Activated CD8-positive, alpha-beta memory T cell treated with anti-CD3 and anti-CD28 coated beads, Interleukin-2, amount 50 U/mL, for 48 hours (primary cell): ENCODE data around the gene RHBDD3.

Experiments used
- DNase-seq: peaks from one replicate; pipeline ENCODE4 v3.0.0-alpha.2; 2020

Gene RHBDD3

GRCh38 chr22:29306175-29306834 is 38.5 kb upstream of the RHBDD3 start, which contains the start of gene GAS2L1:
GAS2L1 (plus strand) TSS chr22:29306650; CDS start chr22:29308106, 1,456 bp downstream.
- peak; percentile 82 for DNase-seq

- no peak for DNase-seq
These were observed 38.0 kb upstream of the RHBDD3 start for GRCh38 chr22:29305836-29306174.

- peak; percentile 50 for DNase-seq
These were observed 35.1 kb upstream of the RHBDD3 start for GRCh38 chr22:29302681-29303465.

GRCh38 chr22:29302402-29302680 is 34.6 kb upstream of the RHBDD3 start:
- DNase-seq, result no peak

GRCh38 chr22:29301716-29302401 is 34.1 kb upstream of the RHBDD3 start:
- peak; percentile 57 for DNase-seq

- DNase-seq, result peak; percentile 62
These were observed 33.2 kb upstream of the RHBDD3 start for GRCh38 chr22:29300807-29301601.

GRCh38 chr22:29300467-29300806 is 32.7 kb upstream of the RHBDD3 start:
- no peak for DNase-seq

GRCh38 chr22:29299136-29299900 is 31.5 kb upstream of the RHBDD3 start:
- DNase-seq, result peak; percentile 38

- DNase-seq, result no peak
These were observed 30.9 kb upstream of the RHBDD3 start for GRCh38 chr22:29298641-29299040.

- no peak for DNase-seq
These were observed 24.6 kb upstream of the RHBDD3 start for GRCh38 chr22:29292379-29292778.

GRCh38 chr22:29291215-29291614 is 23.4 kb upstream of the RHBDD3 start:
- DNase-seq, result no peak

GRCh38 chr22:29290061-29290460 is 22.3 kb upstream of the RHBDD3 start:
- DNase-seq, result no peak

GRCh38 chr22:29288837-29289236 is 21.1 kb upstream of the RHBDD3 start:
- no peak for DNase-seq

GRCh38 chr22:29284196-29284595 is 16.4 kb upstream of the RHBDD3 start:
- no peak for DNase-seq

GRCh38 chr22:29277927-29278326 is 10.1 kb upstream of the RHBDD3 start:
- no peak for DNase-seq

GRCh38 chr22:29275819-29276565 is 8.2 kb upstream of the RHBDD3 start:
- no peak for DNase-seq

GRCh38 chr22:29275167-29275566 is 7.4 kb upstream of the RHBDD3 start:
- no peak for DNase-seq

- DNase-seq, result no peak
These were observed 4.8 kb upstream of the RHBDD3 start for GRCh38 chr22:29272624-29273023.

- DNase-seq, result no peak
These were observed 2.9 kb upstream of the RHBDD3 start for GRCh38 chr22:29270475-29271271.

- DNase-seq, result no peak
These were observed 2.1 kb upstream of the RHBDD3 start for GRCh38 chr22:29269731-29270474.
